NCI-H526 (cell line): Measurements from ENCODE around the gene AMTN.

ENCODE experiments used
- DNase-seq, 2 experiments: peaks; one replicate each; lab custom pipeline; 2025; lab: John Stamatoyannopoulos, UW

The AMTN gene

DNA sequence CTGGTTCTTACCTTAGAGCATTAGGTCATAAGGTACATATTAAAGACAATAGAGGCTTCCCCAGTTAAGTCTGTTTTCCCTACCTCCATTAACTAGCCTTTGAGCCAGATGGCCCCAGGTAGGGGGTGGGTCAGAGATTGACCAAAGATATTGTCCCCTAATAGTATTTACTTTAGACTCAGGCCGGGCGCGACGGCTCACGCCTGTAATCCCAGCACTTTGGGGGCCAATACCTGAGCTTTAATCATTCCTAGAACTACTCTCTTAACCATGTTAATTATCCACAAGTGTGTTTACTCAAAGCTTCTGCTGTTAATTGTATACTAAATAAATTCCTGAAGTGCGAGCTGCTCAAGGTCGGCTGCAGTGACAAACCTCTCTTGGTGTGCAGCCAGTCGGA, 45.7 kb downstream of the AMTN start:
- no peak for DNase-seq

DNA sequence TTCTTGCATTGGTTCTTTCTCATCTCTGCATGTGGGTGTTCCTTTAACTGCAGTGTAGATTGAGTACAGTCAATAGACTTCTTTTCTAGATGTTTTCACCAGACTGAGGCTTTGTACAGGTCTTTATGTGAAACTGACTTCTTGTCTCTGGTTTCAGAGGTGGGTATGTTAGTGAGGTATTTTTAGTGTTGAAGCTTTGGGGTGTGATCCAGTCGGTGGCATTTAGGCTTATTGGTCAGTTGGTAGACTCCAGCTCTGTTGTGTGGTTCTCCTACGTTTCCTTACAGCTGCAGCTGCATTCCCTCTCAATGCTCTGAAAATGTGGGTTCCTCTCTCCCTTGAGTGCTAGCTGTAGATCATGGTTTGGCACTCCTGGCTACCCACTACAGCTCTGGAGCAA, 52.4 kb downstream of the AMTN start:
- no peak for DNase-seq

DNA sequence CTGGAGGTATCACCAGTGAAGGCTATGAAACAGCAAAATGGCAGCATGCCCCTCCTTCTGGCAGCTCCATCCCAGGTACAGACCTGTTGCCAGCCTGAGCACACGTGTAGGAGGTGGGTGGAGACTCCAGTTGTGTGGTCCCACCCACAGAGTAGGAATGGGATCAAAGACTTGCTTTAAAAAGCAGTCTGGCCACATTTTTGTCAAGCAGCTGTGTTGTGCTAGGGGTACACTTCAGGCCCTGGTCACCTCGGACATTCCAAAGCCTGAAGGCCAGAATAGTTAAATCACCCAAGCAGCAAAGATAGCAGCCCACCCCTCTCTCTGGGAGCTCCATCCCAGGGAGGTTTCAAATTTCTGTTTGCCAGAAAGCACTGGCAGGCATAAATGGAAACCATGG, 53.4 kb downstream of the AMTN start:
- DNase-seq, result no peak

DNA sequence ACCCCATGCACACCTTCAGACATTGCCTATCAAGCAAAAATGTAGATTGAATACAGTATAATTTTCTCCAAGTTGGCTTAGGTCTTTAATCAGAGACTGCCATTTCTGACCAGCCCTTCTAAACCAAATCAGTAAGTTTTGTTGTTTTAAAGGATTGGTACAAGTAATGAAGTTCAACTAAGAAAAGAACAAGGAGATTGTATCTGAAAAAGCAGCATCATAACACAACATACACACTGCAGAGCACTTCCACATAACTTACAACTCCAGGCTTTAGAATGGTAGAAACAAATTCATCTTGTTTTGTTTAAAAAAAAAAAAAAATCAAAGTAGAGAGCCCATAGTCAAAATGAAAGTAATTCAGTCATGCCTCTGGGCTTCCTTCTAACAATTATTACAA, 57.6 kb downstream of the AMTN start:
- DNase-seq, result no peak

DNA sequence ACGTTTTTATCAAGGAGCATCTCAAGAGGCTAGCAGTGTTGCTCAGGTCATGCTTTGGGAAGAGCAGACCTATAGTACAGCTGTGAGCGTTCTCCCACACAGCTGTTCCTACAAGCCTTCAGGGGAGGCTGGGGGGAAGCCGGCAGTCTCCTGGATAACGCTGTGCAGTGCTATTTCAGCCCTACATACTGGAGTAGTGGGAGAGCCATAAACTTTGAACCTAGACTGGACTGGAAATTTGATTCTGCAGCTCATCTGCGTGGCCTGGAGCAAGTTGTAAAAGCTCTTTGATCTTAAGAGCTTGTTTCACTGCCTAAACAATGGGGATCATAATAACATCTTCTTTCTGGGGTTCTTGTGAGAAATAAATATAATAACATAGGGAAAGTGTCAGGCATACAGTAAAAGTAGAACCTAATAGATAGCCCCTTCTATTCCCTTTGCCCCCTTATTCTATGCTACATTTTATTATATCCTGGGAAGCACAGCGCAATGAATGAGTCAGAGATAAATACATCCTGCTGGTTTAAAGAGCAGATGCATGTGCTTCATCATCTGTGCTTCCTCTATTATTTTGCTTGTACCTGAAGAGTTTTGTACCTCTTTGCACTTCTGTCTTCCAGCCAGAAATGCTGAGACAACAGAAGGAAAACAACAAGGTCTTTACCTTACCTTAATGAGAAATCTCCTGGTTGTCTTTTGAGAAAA, 59.0 kb downstream of the AMTN start:
- no peak for DNase-seq

DNA sequence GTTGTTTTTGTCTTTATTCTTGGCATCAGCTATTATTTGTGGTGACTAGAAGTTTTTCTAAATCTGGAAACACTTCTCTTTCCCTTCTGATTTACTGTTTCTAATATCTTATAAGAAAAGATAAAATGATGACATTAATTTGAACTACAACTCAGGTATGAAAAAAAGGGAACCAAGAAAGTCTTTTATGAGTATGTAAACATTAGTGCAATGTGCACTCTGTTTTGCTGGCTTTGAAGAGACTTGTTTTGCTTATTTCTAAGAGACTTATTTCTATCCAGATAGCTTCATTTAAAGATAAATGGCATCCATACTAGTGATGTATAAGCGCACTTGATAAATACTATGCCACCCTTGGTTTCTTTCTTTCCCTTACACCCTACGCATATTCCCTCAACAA, 63.6 kb downstream of the AMTN start:
- DNase-seq, result no peak
